HEK293 (cell line): ENCODE measurements around the gene TLX3.

Source experiments
- BCL11A ChIP-seq: fragments of 450-650 bp; formaldehyde crosslinking; IDR thresholded peaks from 2 replicates; pipeline ENCODE4 v1.5.1; 2016; ENCODE audit warnings: low read depth, missing biosample characterization, missing genetic modification characterization
- KLF8 ChIP-seq: fragments of 450-650 bp; formaldehyde crosslinking; IDR thresholded peaks from 2 replicates; pipeline ENCODE4 v1.5.1; 2016; ENCODE audit warnings: missing biosample characterization, missing genetic modification characterization
- OSR2 ChIP-seq: fragments of 450-650 bp; formaldehyde crosslinking; IDR thresholded peaks from 2 replicates; pipeline ENCODE4 v1.5.1; 2016; ENCODE audit warnings: missing biosample characterization, missing genetic modification characterization
- TCF7L2 ChIP-seq: IDR thresholded peaks from 2 replicates; pipeline ENCODE4 v1.6.1; 2011; ENCODE audit warnings: low read depth, mild to moderate bottlenecking, inconsistent platforms, low read length, moderate library complexity, borderline replicate concordance
- WT1 ChIP-seq: fragments of 450-650 bp; formaldehyde crosslinking; IDR thresholded peaks from 2 replicates; pipeline ENCODE4 v1.5.1; 2016; ENCODE audit warnings: missing biosample characterization, missing genetic modification characterization
- ZBTB17 ChIP-seq: fragments of 450-650 bp; formaldehyde crosslinking; IDR thresholded peaks from 2 replicates; pipeline ENCODE4 v1.5.1; 2016; ENCODE audit warnings: missing biosample characterization, missing genetic modification characterization
- ZBTB20 ChIP-seq: fragments of 450-650 bp; formaldehyde crosslinking; IDR thresholded peaks from 2 replicates; pipeline ENCODE4 v1.5.1; 2016; ENCODE audit warnings: missing biosample characterization, missing genetic modification characterization
- ZNF2 ChIP-seq: fragments of 450-650 bp; formaldehyde crosslinking; IDR thresholded peaks from 2 replicates; pipeline ENCODE4 v1.5.1; 2016; ENCODE audit warnings: missing biosample characterization, missing genetic modification characterization
- ZNF23 ChIP-seq: fragments of 450-650 bp; formaldehyde crosslinking; IDR thresholded peaks from 2 replicates; pipeline ENCODE4 v1.5.1; 2016; ENCODE audit warnings: missing biosample characterization, missing genetic modification characterization, borderline replicate concordance
- ZNF274 ChIP-seq, 2 experiments: fragments of 200-500 bp in 1 of 2; fragments of 450-650 bp in 1 of 2; sonication (Bioruptor generic) in 1 of 2; formaldehyde crosslinking in 1 of 2; IDR thresholded peaks; 2 replicates each; pipeline versions ENCODE4 v1.5.1 to v1.6.1; 2014 to 2016; ENCODE audit warnings: borderline replicate concordance in 1 of 2, inconsistent platforms in 1 of 2, low read length in 1 of 2, missing biosample characterization in 1 of 2, missing genetic modification characterization in 1 of 2
- ZNF292 ChIP-seq: fragments of 450-650 bp; formaldehyde crosslinking; IDR thresholded peaks from 2 replicates; pipeline ENCODE4 v1.5.1; 2016; ENCODE audit warnings: low read depth, missing biosample characterization, missing genetic modification characterization, borderline replicate concordance
- ZNF302 ChIP-seq: fragments of 450-650 bp; formaldehyde crosslinking; IDR thresholded peaks from 2 replicates; pipeline ENCODE4 v1.5.1; 2016; ENCODE audit warnings: missing biosample characterization, missing genetic modification characterization, low read depth
- ZNF311 ChIP-seq: fragments of 450-650 bp; formaldehyde crosslinking; IDR thresholded peaks from 2 replicates; pipeline ENCODE4 v1.5.1; 2017; ENCODE audit warnings: missing biosample characterization, missing genetic modification characterization, borderline replicate concordance
- ZNF324 ChIP-seq: fragments of 450-650 bp; formaldehyde crosslinking; IDR thresholded peaks from 2 replicates; pipeline ENCODE4 v1.5.1; 2016; ENCODE audit warnings: missing biosample characterization, missing genetic modification characterization
- ZNF521 ChIP-seq: fragments of 450-650 bp; formaldehyde crosslinking; IDR thresholded peaks from 2 replicates; pipeline ENCODE4 v1.5.1; 2017; ENCODE audit warnings: missing biosample characterization, mild to moderate bottlenecking, missing genetic modification characterization
- ZNF530 ChIP-seq: fragments of 450-650 bp; formaldehyde crosslinking; IDR thresholded peaks from 2 replicates; pipeline ENCODE4 v1.5.1; 2016; ENCODE audit warnings: low read depth, missing biosample characterization, missing genetic modification characterization
- ZNF558 ChIP-seq: fragments of 450-650 bp; formaldehyde crosslinking; IDR thresholded peaks from 2 replicates; pipeline ENCODE4 v1.5.1; 2016; ENCODE audit warnings: missing biosample characterization, missing genetic modification characterization
- ZNF623 ChIP-seq: fragments of 450-650 bp; formaldehyde crosslinking; IDR thresholded peaks from 2 replicates; pipeline ENCODE4 v1.5.1; 2016; ENCODE audit warnings: missing biosample characterization, missing genetic modification characterization
- ZNF629 ChIP-seq: fragments of 450-650 bp; formaldehyde crosslinking; IDR thresholded peaks from 2 replicates; pipeline ENCODE4 v1.5.1; 2017; ENCODE audit warnings: missing biosample characterization, missing genetic modification characterization
- ZNF677 ChIP-seq: fragments of 450-650 bp; IDR thresholded peaks from 2 replicates; pipeline ENCODE4 v1.5.0; 2018; ENCODE audit warnings: missing biosample characterization, mild to moderate bottlenecking, missing genetic modification characterization, moderate library complexity
- ZNF843 ChIP-seq: fragments of 450-650 bp; formaldehyde crosslinking; IDR thresholded peaks from 2 replicates; pipeline ENCODE4 v1.5.1; 2016; ENCODE audit warnings: missing biosample characterization, missing genetic modification characterization
- ZSCAN16 ChIP-seq: fragments of 450-650 bp; formaldehyde crosslinking; IDR thresholded peaks from 2 replicates; pipeline ENCODE4 v1.5.1; 2016; ENCODE audit warnings: missing biosample characterization, missing genetic modification characterization
- TF ChIP-seq, protein P1 (sequence below): fragments of 450-650 bp; formaldehyde crosslinking; IDR thresholded peaks from 2 replicates; pipeline ENCODE4 v1.5.1; 2016; ENCODE audit warnings: missing biosample characterization, missing genetic modification characterization
- TF ChIP-seq, protein P2 (sequence below): fragments of 450-650 bp; formaldehyde crosslinking; IDR thresholded peaks from 2 replicates; pipeline ENCODE4 v1.5.1; 2017; ENCODE audit warnings: missing biosample characterization, missing genetic modification characterization
- TF ChIP-seq, protein P3 (sequence below): fragments of 450-650 bp; formaldehyde crosslinking; IDR thresholded peaks from 2 replicates; pipeline ENCODE4 v1.5.1; 2016; ENCODE audit warnings: missing biosample characterization, missing genetic modification characterization
- TF ChIP-seq, protein P4 (sequence below): fragments of 450-650 bp; formaldehyde crosslinking; IDR thresholded peaks from 2 replicates; pipeline ENCODE4 v1.5.1; 2016; ENCODE audit warnings: missing biosample characterization, missing genetic modification characterization
- TF ChIP-seq, protein P5 (sequence below): fragments of 450-650 bp; formaldehyde crosslinking; IDR thresholded peaks from 2 replicates; pipeline ENCODE4 v1.5.1; 2016; ENCODE audit warnings: missing biosample characterization, missing genetic modification characterization
- TF ChIP-seq, protein P6 (sequence below): fragments of 450-650 bp; formaldehyde crosslinking; IDR thresholded peaks from 2 replicates; pipeline ENCODE4 v1.5.1; 2017; ENCODE audit warnings: missing biosample characterization, missing genetic modification characterization

TLX3 gene

DNA sequence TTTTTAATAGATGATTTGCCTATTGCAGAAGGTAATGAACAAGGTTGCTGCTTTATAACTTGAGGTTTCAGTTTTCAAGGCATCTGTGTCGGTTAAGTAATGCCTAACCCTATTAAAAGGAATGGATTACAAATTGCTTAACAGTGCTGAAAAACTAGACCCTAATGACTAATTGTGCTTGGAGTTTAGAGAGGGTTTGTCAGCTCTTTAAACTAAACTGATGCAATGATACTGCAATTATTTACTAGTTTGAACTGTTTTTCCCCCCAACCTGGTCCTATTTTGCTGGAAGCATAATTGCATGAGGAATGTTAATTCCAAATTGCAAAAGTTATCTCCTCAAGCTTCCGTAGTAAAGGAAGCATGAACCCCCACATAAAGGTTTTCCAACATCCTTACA is 39.3 kb upstream of the TLX3 start (continued):
- TF ChIP-seq, protein P1, sequence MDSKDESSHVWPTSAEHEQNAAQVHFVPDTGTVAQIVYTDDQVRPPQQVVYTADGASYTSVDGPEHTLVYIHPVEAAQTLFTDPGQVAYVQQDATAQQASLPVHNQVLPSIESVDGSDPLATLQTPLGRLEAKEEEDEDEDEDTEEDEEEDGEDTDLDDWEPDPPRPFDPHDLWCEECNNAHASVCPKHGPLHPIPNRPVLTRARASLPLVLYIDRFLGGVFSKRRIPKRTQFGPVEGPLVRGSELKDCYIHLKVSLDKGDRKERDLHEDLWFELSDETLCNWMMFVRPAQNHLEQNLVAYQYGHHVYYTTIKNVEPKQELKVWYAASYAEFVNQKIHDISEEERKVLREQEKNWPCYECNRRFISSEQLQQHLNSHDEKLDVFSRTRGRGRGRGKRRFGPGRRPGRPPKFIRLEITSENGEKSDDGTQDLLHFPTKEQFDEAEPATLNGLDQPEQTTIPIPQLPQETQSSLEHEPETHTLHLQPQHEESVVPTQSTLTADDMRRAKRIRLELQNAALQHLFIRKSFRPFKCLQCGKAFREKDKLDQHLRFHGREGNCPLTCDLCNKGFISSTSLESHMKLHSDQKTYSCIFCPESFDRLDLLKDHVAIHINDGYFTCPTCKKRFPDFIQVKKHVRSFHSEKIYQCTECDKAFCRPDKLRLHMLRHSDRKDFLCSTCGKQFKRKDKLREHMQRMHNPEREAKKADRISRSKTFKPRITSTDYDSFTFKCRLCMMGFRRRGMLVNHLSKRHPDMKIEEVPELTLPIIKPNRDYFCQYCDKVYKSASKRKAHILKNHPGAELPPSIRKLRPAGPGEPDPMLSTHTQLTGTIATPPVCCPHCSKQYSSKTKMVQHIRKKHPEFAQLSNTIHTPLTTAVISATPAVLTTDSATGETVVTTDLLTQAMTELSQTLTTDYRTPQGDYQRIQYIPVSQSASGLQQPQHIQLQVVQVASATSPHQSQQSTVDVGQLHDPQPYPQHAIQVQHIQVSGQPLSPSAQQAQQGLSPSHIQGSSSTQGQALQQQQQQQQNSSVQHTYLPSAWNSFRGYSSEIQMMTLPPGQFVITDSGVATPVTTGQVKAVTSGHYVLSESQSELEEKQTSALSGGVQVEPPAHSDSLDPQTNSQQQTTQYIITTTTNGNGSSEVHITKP (tag by site-specific recombination): peak; percentile 39
- TF ChIP-seq, protein P2, sequence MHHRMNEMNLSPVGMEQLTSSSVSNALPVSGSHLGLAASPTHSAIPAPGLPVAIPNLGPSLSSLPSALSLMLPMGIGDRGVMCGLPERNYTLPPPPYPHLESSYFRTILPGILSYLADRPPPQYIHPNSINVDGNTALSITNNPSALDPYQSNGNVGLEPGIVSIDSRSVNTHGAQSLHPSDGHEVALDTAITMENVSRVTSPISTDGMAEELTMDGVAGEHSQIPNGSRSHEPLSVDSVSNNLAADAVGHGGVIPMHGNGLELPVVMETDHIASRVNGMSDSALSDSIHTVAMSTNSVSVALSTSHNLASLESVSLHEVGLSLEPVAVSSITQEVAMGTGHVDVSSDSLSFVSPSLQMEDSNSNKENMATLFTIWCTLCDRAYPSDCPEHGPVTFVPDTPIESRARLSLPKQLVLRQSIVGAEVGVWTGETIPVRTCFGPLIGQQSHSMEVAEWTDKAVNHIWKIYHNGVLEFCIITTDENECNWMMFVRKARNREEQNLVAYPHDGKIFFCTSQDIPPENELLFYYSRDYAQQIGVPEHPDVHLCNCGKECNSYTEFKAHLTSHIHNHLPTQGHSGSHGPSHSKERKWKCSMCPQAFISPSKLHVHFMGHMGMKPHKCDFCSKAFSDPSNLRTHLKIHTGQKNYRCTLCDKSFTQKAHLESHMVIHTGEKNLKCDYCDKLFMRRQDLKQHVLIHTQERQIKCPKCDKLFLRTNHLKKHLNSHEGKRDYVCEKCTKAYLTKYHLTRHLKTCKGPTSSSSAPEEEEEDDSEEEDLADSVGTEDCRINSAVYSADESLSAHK (tag by site-specific recombination): peak; percentile 58
- no peak for TF ChIP-seq ZNF311 (tag by site-specific recombination)
- peak; percentile 81 for TF ChIP-seq OSR2 (tag by site-specific recombination)
- TF ChIP-seq ZNF843 (tag by site-specific recombination): no peak
- TF ChIP-seq ZNF623 (tag by site-specific recombination): no peak
- TF ChIP-seq ZNF274 (IDR thresholded peaks at IDR 0.05; ENCODE audit: low read length): no peak
- TF ChIP-seq ZNF274 (tag by site-specific recombination; IDR thresholded peaks at IDR 0.05; ENCODE audit: borderline replicate concordance): no peak
- no peak for TF ChIP-seq ZNF292 (tag by site-specific recombination)
- no peak for TF ChIP-seq ZNF23 (tag by site-specific recombination)
- TF ChIP-seq, protein P3, sequence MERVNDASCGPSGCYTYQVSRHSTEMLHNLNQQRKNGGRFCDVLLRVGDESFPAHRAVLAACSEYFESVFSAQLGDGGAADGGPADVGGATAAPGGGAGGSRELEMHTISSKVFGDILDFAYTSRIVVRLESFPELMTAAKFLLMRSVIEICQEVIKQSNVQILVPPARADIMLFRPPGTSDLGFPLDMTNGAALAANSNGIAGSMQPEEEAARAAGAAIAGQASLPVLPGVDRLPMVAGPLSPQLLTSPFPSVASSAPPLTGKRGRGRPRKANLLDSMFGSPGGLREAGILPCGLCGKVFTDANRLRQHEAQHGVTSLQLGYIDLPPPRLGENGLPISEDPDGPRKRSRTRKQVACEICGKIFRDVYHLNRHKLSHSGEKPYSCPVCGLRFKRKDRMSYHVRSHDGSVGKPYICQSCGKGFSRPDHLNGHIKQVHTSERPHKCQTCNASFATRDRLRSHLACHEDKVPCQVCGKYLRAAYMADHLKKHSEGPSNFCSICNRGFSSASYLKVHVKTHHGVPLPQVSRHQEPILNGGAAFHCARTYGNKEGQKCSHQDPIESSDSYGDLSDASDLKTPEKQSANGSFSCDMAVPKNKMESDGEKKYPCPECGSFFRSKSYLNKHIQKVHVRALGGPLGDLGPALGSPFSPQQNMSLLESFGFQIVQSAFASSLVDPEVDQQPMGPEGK (tag by site-specific recombination): peak; percentile 67
- TF ChIP-seq ZNF521 (tag by site-specific recombination): no peak
- no peak for TF ChIP-seq ZNF629 (tag by site-specific recombination)
- TF ChIP-seq TCF7L2: no peak
- no peak for TF ChIP-seq BCL11A (tag by site-specific recombination)
- TF ChIP-seq, protein P4, sequence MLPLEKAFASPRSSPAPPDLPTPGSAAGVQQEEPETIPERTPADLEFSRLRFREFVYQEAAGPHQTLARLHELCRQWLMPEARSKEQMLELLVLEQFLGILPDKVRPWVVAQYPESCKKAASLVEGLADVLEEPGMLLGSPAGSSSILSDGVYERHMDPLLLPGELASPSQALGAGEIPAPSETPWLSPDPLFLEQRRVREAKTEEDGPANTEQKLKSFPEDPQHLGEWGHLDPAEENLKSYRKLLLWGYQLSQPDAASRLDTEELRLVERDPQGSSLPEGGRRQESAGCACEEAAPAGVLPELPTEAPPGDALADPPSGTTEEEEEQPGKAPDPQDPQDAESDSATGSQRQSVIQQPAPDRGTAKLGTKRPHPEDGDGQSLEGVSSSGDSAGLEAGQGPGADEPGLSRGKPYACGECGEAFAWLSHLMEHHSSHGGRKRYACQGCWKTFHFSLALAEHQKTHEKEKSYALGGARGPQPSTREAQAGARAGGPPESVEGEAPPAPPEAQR (tag by site-specific recombination): no peak
- TF ChIP-seq ZNF2 (tag by site-specific recombination): no peak
- TF ChIP-seq ZSCAN16 (tag by site-specific recombination): no peak
- peak; percentile 79 for TF ChIP-seq ZBTB17 (tag by site-specific recombination)
- TF ChIP-seq WT1 (tag by site-specific recombination): no peak
- TF ChIP-seq ZNF677 (tag by site-specific recombination): no peak
- no peak for TF ChIP-seq KLF8
- TF ChIP-seq ZNF324 (tag by site-specific recombination): peak; percentile 76
- no peak for TF ChIP-seq ZNF530 (tag by site-specific recombination)
- TF ChIP-seq, protein P5, sequence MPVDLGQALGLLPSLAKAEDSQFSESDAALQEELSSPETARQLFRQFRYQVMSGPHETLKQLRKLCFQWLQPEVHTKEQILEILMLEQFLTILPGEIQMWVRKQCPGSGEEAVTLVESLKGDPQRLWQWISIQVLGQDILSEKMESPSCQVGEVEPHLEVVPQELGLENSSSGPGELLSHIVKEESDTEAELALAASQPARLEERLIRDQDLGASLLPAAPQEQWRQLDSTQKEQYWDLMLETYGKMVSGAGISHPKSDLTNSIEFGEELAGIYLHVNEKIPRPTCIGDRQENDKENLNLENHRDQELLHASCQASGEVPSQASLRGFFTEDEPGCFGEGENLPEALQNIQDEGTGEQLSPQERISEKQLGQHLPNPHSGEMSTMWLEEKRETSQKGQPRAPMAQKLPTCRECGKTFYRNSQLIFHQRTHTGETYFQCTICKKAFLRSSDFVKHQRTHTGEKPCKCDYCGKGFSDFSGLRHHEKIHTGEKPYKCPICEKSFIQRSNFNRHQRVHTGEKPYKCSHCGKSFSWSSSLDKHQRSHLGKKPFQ (tag by site-specific recombination): no peak
- TF ChIP-seq ZNF302 (tag by site-specific recombination): no peak
- no peak for TF ChIP-seq ZBTB20 (tag by site-specific recombination)
- peak; percentile 48; the same call in 1 of the 2 replicates for TF ChIP-seq ZNF558 (tag by site-specific recombination)
- TF ChIP-seq, protein P6, sequence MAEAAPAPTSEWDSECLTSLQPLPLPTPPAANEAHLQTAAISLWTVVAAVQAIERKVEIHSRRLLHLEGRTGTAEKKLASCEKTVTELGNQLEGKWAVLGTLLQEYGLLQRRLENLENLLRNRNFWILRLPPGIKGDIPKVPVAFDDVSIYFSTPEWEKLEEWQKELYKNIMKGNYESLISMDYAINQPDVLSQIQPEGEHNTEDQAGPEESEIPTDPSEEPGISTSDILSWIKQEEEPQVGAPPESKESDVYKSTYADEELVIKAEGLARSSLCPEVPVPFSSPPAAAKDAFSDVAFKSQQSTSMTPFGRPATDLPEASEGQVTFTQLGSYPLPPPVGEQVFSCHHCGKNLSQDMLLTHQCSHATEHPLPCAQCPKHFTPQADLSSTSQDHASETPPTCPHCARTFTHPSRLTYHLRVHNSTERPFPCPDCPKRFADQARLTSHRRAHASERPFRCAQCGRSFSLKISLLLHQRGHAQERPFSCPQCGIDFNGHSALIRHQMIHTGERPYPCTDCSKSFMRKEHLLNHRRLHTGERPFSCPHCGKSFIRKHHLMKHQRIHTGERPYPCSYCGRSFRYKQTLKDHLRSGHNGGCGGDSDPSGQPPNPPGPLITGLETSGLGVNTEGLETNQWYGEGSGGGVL: peak; percentile 73
